Measurements from ENCODE around the gene FOSL1. TPM values are rescaled to one million over a fixed set of nuclear protein-coding genes. Genes with fewer than 3 reads are reported as not detected.

The FOSL1 gene
- total RNA-seq, 1 experiment from 2014 or later, result 20.5 TPM

DNA sequence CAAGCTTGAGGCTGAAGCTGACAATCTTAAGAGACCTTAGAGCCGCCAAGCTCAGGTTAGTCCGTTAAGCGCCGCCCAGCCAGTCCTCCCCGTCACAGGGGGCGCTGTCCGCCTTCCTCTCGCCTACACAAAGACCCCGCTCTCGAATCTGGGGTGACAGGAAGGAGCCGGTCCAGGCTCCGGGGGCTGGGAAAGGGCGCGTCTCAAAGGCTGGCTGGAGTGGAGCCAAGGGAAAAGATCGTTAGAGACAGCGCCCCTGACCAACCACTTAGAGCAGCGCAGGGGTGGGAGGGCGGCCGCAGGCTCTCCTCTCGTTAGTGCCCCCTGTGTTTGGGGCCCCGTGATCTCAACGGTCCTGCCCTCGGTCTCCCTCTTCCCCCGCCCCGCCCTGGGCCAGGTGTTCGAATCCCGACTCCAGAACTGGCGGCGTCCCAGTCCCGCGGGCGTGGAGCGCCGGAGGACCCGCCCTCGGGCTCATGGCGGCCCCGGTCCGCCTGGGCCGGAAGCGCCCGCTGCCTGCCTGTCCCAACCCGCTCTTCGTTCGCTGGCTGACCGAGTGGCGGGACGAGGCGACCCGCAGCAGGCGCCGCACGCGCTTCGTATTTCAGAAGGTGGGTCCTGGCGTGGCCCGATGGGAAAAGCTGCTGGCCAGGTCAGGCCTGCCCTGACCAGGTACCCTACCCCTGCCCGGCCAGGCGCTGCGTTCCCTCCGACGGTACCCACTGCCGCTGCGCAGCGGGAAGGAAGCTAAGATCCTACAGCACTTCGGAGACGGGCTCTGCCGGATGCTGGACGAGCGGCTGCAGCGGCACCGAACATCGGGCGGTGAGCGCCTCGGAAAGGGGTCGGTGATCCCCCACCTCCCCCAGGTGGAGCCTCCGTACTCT is 39.7 kb downstream of the FOSL1 start, which contains the start of gene MUS81 (continued):
- TF ChIP-seq, protein P1, sequence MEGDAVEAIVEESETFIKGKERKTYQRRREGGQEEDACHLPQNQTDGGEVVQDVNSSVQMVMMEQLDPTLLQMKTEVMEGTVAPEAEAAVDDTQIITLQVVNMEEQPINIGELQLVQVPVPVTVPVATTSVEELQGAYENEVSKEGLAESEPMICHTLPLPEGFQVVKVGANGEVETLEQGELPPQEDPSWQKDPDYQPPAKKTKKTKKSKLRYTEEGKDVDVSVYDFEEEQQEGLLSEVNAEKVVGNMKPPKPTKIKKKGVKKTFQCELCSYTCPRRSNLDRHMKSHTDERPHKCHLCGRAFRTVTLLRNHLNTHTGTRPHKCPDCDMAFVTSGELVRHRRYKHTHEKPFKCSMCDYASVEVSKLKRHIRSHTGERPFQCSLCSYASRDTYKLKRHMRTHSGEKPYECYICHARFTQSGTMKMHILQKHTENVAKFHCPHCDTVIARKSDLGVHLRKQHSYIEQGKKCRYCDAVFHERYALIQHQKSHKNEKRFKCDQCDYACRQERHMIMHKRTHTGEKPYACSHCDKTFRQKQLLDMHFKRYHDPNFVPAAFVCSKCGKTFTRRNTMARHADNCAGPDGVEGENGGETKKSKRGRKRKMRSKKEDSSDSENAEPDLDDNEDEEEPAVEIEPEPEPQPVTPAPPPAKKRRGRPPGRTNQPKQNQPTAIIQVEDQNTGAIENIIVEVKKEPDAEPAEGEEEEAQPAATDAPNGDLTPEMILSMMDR (IDR thresholded peaks at IDR 0.05), result peak; percentile 78
- TF ChIP-seq, protein P2, sequence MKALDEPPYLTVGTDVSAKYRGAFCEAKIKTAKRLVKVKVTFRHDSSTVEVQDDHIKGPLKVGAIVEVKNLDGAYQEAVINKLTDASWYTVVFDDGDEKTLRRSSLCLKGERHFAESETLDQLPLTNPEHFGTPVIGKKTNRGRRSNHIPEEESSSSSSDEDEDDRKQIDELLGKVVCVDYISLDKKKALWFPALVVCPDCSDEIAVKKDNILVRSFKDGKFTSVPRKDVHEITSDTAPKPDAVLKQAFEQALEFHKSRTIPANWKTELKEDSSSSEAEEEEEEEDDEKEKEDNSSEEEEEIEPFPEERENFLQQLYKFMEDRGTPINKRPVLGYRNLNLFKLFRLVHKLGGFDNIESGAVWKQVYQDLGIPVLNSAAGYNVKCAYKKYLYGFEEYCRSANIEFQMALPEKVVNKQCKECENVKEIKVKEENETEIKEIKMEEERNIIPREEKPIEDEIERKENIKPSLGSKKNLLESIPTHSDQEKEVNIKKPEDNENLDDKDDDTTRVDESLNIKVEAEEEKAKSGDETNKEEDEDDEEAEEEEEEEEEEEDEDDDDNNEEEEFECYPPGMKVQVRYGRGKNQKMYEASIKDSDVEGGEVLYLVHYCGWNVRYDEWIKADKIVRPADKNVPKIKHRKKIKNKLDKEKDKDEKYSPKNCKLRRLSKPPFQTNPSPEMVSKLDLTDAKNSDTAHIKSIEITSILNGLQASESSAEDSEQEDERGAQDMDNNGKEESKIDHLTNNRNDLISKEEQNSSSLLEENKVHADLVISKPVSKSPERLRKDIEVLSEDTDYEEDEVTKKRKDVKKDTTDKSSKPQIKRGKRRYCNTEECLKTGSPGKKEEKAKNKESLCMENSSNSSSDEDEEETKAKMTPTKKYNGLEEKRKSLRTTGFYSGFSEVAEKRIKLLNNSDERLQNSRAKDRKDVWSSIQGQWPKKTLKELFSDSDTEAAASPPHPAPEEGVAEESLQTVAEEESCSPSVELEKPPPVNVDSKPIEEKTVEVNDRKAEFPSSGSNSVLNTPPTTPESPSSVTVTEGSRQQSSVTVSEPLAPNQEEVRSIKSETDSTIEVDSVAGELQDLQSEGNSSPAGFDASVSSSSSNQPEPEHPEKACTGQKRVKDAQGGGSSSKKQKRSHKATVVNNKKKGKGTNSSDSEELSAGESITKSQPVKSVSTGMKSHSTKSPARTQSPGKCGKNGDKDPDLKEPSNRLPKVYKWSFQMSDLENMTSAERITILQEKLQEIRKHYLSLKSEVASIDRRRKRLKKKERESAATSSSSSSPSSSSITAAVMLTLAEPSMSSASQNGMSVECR (CRISPR knock-in tag; IDR thresholded peaks at IDR 0.05; ENCODE audit: borderline replicate concordance), result peak; percentile 71; the same call in 1 of the 2 replicates
- no peak for TF ChIP-seq ZNF121 (CRISPR knock-in tag; IDR thresholded peaks at IDR 0.05)

DNA sequence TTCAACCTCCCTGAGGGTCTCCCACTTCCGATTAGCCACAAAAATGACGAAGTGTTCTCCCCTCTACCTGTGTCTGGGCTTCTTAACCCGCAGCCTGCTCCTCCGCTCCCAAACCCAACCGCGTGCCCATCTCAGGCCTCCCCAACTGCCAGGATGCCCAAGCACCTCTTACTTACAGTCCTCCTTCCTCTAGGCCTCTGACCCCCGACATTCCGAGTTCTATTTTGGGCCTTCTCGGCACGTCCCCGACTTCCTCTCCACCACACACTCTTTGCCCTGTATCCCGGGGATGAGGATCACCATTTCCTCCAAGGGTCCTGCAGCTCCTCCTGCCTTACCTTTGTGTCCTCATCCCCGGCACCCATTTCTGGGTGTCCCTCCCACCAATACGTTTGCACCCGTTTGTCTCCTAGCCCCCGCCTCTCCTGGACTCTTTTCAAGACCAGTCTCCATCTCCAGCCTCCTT is 40.3 kb downstream of the FOSL1 start:
- no peaks in the 10 kb centered on the region for H3K27me3 Mint-ChIP-seq (ENCODE audit: low read depth)
- peak overlapping the region; percentile 90 for H3K4me3 Mint-ChIP-seq
- TF ChIP-seq, protein P3, sequence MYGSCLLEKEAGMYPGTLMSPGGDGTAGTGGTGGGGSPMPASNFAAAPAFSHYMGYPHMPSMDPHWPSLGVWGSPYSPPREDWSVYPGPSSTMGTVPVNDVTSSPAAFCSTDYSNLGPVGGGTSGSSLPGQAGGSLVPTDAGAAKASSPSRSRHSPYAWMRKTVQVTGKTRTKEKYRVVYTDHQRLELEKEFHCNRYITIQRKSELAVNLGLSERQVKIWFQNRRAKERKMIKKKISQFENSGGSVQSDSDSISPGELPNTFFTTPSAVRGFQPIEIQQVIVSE (CRISPR knock-in tag; IDR thresholded peaks at IDR 0.05; ENCODE audit: borderline replicate concordance), result no peak
- TF ChIP-seq EMX1 (CRISPR knock-in tag; IDR thresholded peaks at IDR 0.05), result peak; percentile 73
- TF ChIP-seq, protein P4, sequence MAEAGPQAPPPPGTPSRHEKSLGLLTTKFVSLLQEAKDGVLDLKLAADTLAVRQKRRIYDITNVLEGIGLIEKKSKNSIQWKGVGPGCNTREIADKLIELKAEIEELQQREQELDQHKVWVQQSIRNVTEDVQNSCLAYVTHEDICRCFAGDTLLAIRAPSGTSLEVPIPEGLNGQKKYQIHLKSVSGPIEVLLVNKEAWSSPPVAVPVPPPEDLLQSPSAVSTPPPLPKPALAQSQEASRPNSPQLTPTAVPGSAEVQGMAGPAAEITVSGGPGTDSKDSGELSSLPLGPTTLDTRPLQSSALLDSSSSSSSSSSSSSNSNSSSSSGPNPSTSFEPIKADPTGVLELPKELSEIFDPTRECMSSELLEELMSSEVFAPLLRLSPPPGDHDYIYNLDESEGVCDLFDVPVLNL (CRISPR knock-in tag; IDR thresholded peaks at IDR 0.05; ENCODE audit: borderline replicate concordance, low read depth), result no peak
- no peak for TF ChIP-seq MXD4 (CRISPR knock-in tag; IDR thresholded peaks at IDR 0.05; ENCODE audit: borderline replicate concordance)
- TF ChIP-seq, protein P5, sequence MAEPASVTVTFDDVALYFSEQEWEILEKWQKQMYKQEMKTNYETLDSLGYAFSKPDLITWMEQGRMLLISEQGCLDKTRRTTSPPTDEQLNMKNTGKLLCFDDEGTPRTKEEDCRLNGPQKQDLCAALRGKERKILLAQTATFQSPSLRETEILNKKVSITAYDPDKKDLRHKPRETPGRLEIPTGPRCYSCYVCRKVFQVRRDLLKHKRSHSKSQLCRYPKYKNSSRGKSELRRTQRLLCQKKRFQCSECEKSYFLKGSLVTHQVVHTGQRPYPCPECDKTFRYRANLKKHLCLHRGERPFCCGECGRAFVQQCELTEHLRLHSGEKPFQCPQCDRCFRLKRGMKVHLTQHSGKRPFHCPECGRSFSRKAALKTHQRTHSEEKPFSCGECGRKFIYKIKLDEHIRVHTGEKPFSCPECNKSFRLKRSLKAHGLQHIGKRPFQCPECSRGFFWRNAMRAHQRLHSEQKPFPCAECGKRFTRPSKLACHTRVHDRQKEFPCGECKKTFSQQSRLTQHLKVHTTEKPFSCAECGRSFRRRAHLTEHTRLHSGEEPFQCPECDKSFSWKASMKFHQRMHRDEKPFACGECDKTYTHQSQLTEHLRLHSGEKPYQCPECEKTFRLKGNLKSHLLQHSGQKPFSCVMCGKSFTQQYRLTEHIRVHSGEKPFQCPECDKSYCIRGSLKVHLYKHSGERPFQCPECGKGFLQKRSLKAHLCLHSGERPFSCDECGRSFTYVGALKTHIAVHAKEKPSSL (CRISPR knock-in tag; conservative IDR thresholded peaks at IDR 0.05), result 0 out of 2 replicates have a peak, but pooled peaks have one; percentile 16
- TF ChIP-seq JAZF1 (CRISPR knock-in tag; IDR thresholded peaks at IDR 0.05), result no peak
- TF ChIP-seq SOX15 (CRISPR knock-in tag; IDR thresholded peaks at IDR 0.05), result no peak
- TF ChIP-seq ZNF671 (CRISPR knock-in tag; IDR thresholded peaks at IDR 0.05), result peak; percentile 49; the same call in 1 of the 2 replicates
- no peak for TF ChIP-seq TEAD1 (CRISPR knock-in tag; IDR thresholded peaks at IDR 0.05)
- TF ChIP-seq ZNF416 (CRISPR knock-in tag; IDR thresholded peaks at IDR 0.05), result peak; percentile 12; the same call in 1 of the 2 replicates
- 0 out of 2 replicates have a peak, but pooled peaks have one; percentile 71 for TF ChIP-seq PRRX2 (CRISPR knock-in tag; IDR thresholded peaks at IDR 0.05)
- TF ChIP-seq MYBL2 (CRISPR knock-in tag; IDR thresholded peaks at IDR 0.05), result 0 out of 2 replicates have a peak, but pooled peaks have one; percentile 17
- TF ChIP-seq NFATC4 (CRISPR knock-in tag; IDR thresholded peaks at IDR 0.05), result 0 out of 2 replicates have a peak, but pooled peaks have one; percentile 19
- TF ChIP-seq, protein P6, sequence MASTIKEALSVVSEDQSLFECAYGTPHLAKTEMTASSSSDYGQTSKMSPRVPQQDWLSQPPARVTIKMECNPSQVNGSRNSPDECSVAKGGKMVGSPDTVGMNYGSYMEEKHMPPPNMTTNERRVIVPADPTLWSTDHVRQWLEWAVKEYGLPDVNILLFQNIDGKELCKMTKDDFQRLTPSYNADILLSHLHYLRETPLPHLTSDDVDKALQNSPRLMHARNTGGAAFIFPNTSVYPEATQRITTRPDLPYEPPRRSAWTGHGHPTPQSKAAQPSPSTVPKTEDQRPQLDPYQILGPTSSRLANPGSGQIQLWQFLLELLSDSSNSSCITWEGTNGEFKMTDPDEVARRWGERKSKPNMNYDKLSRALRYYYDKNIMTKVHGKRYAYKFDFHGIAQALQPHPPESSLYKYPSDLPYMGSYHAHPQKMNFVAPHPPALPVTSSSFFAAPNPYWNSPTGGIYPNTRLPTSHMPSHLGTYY (CRISPR knock-in tag; IDR thresholded peaks at IDR 0.05), result 0 out of 2 replicates have a peak, but pooled peaks have one; percentile 19
- H3K36me3 Mint-ChIP-seq, result peaks cover 35% of the 10 kb centered on the region
- no peaks in the 10 kb centered on the region for H3K9me3 Mint-ChIP-seq
- ATAC-seq, result no peak
- peak overlapping the region; percentile 98 for H3K27ac Mint-ChIP-seq
- H3K4me1 Mint-ChIP-seq, result peaks cover 21% of the 10 kb centered on the region
- CTCF ChIA-PET, result interaction anchor here (0.5 to 16.6 kb wide), 68 partner anchors 9 to 453 kb away, joined by 3 to 539 read pairs (median 5); partner anchors contain the start of genes AP5B1, BANF1, CCDC85B and CST6
- DNase-seq (ENCODE audit: low spot score), result peak; percentile 40
- POLR2A ChIA-PET, result interaction anchor here (0.6 to 4.2 kb wide), 27 partner anchors 9 to 408 kb away, joined by 3 to 90 read pairs (median 5); partner anchors contain the start of genes AP5B1, CCDC85B, EFEMP2 and FIBP
